GM19468 (cell line): ENCODE measurements around the gene CDKN2D.

Source experiments
- ATAC-seq: cut with Tn5 transposase; IDR thresholded peaks from one replicate; pipeline ENCODE4 v1.9.1; 2021; ENCODE audit warnings: mild to moderate bottlenecking, moderate library complexity, moderate number of reproducible peaks; ENCODE audit not compliant: unreplicated experiment; ENCODE audit errors: extremely low read depth

The CDKN2D gene

GRCh38 chr19:10568826-10569651, at the start of gene CDKN2D:
Gene CDKN2D, minus strand, starts transcription at chr19:10568979. Its CDS starts 326 bp downstream, at chr19:10568653.
- ATAC-seq = peak; percentile 68

- ATAC-seq = no peak
These were observed 48.8 kb upstream of the CDKN2D start for GRCh38 chr19:10617409-10618121.

GRCh38 chr19:10615429-10616023, 46.7 kb upstream of the CDKN2D start:
- no peak for ATAC-seq

GRCh38 chr19:10612499-10613119, 43.8 kb upstream of the CDKN2D start:
- ATAC-seq = no peak

GRCh38 chr19:10611907-10612306, 43.1 kb upstream of the CDKN2D start:
- no peak for ATAC-seq

- ATAC-seq = no peak
These were observed 35.7 kb upstream of the CDKN2D start for GRCh38 chr19:10604460-10604980.

- peak; percentile 12 for ATAC-seq
These were observed 35.2 kb upstream of the CDKN2D start for GRCh38 chr19:10603873-10604459.

GRCh38 chr19:10603084-10603872, 34.5 kb upstream of the CDKN2D start:
- no peak for ATAC-seq

- ATAC-seq = peak; percentile 29
These were observed 33.7 kb upstream of the CDKN2D start for GRCh38 chr19:10602330-10603083.

- no peak for ATAC-seq
These were observed 33.2 kb upstream of the CDKN2D start for GRCh38 chr19:10601999-10602329.

- no peak for ATAC-seq
These were observed 31.4 kb upstream of the CDKN2D start for GRCh38 chr19:10600149-10600548.

- ATAC-seq = no peak
These were observed 25.2 kb upstream of the CDKN2D start for GRCh38 chr19:10593820-10594637.

- ATAC-seq = no peak
These were observed 24.4 kb upstream of the CDKN2D start for GRCh38 chr19:10593148-10593547.

GRCh38 chr19:10587839-10588150, 19.0 kb upstream of the CDKN2D start:
- no peak for ATAC-seq

GRCh38 chr19:10587022-10587838, 18.5 kb upstream of the CDKN2D start, which contains the start of gene AP1M2:
Gene AP1M2, minus strand, starts transcription at chr19:10587312. Its CDS starts 81 bp downstream, at chr19:10587231.
- ATAC-seq = no peak

GRCh38 chr19:10586396-10586795, 17.6 kb upstream of the CDKN2D start:
- no peak for ATAC-seq
